Thoracic aorta (tissue), 2 donors: ENCODE measurements around the gene INPP5D. TPM values are rescaled to one million over a fixed set of nuclear protein-coding genes. Genes with fewer than 3 reads are reported as not detected.
"Not testable (repeated sequence)": the region's sequence is repeated elsewhere in the genome, so short reads cannot be mapped to it uniquely, and the experiment has no call there.

Experiments
- ATAC-seq: fragments of 150-250 bp; one replicate; pipeline ENCODE4 v1.8.0; 2017; ENCODE audit warnings: low read depth; ENCODE audit not compliant: insufficient number of reproducible peaks, low FRiP score
- DNase-seq: peaks from one replicate; pipeline ENCODE4 v3.0.0-alpha.2; 2020; ENCODE audit warnings: low spot score
- H3K27ac ChIP-seq, 2 donors: fragments of 200-600 bp; sonication (generic); 1 replicate in 1 of 2; 2 replicates in 1 of 2; pipeline ENCODE4 v1.5.1; 2016; ENCODE audit warnings: mild to moderate bottlenecking in 2 of 2, moderate library complexity in 2 of 2
- H3K27me3 ChIP-seq: fragments of 200-600 bp; sonication (generic); replicated peaks from 2 replicates; pipeline ENCODE4 v1.6.0; 2016; ENCODE audit warnings: mild to moderate bottlenecking; ENCODE audit not compliant: insufficient read depth
- H3K36me3 ChIP-seq: fragments of 200-600 bp; sonication (generic); one replicate; pipeline ENCODE4 v1.5.1; 2016
- H3K4me1 ChIP-seq, 2 donors: fragments of 200-600 bp; sonication (generic); 1 replicate in 1 of 2; 2 replicates in 1 of 2; pipeline versions ENCODE4 v1.5.1 to v1.6.0; 2016; ENCODE audit warnings: low read depth in 2 of 2, mild to moderate bottlenecking in 1 of 2; ENCODE audit not compliant: control insufficient read depth in 1 of 2
- H3K4me3 ChIP-seq: fragments of 200-600 bp; sonication (generic); 2 replicates; pipeline ENCODE4 v1.5.1; 2016; ENCODE audit warnings: mild to moderate bottlenecking
- H3K9me3 ChIP-seq: fragments of 200-600 bp; sonication (generic); 2 replicates; pipeline ENCODE4 v1.5.1; 2016
- total RNA-seq, 2 donors: library from RNA; depleted of rRNA; stranded (reverse); fragments of >200 nt; gene quantifications; one replicate each; pipeline versions ENCODE4 v1.1.0 to v1.2.3, GENCODE V29; 2016
- TF ChIP-seq, protein P1 (sequence below): fragments of 200-600 bp; sonication (generic); IDR thresholded peaks from one replicate; pipeline ENCODE4 v1.5.1; 2019; ENCODE audit warnings: antibody characterized with exemption

The INPP5D gene
- total RNA-seq, 2 donors from 2014 or later: 24.2 to 49.7 TPM

DNA sequence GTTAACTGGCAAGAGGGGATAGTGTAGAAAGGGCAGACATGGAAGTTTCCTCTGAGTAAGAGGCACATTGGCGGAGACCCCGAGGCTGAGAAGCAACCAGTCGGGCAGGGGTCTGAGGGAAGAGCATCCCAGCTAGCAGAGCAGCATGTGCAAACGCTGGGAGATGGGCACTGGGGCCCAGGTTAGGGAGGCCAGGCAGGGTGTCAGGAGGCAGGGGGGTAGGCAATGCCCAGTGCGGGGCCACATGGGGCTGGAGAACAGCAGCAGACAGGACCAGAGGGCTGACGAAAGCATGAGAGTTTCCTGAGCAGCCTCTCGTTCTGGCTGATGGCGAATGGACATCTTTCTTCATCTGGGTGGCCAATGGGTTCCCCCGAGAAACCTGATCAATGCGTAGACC is 88.2 kb downstream of the INPP5D start:
- H3K27me3 ChIP-seq: no peaks in the 10 kb centered on the region
- H3K4me3 ChIP-seq: no peak overlapping the region
- ATAC-seq (no peak), DNase-seq (no peak)
- H3K36me3 ChIP-seq: no peaks in the 10 kb centered on the region
- TF ChIP-seq, protein P1, sequence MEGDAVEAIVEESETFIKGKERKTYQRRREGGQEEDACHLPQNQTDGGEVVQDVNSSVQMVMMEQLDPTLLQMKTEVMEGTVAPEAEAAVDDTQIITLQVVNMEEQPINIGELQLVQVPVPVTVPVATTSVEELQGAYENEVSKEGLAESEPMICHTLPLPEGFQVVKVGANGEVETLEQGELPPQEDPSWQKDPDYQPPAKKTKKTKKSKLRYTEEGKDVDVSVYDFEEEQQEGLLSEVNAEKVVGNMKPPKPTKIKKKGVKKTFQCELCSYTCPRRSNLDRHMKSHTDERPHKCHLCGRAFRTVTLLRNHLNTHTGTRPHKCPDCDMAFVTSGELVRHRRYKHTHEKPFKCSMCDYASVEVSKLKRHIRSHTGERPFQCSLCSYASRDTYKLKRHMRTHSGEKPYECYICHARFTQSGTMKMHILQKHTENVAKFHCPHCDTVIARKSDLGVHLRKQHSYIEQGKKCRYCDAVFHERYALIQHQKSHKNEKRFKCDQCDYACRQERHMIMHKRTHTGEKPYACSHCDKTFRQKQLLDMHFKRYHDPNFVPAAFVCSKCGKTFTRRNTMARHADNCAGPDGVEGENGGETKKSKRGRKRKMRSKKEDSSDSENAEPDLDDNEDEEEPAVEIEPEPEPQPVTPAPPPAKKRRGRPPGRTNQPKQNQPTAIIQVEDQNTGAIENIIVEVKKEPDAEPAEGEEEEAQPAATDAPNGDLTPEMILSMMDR: no peak
- no peaks in the 10 kb centered on the region for H3K9me3 ChIP-seq
- H3K27ac ChIP-seq: no peak overlapping the region
- H3K4me1 ChIP-seq: peaks cover 0 to 6% of the 10 kb centered on the region in 2 donors

DNA sequence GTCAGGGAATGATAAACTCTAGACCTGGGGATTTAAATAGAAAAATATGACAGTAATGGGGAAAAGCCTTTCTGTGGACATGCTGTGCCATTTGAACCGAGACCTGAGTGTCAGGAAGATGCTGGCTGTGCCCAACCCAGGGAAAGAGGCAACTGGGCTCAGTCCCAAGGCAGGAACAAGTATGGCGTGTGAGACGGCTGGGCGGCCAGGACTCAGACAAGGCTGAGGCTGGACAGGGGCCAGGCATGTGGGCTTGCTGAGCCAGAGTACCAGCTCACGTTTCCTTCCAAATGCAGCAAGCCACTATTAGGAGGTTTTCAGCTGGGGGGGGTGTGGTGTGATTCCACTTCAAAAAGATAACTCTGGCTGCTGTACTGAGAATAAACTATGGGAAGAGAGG is 92.4 kb downstream of the INPP5D start:
- TF ChIP-seq, protein P1: no peak
- Histone ChIP-seq H3K4me3 (no peak overlapping the region), H3K4me1 (peaks cover 0 to 6% of the 10 kb centered on the region in 2 donors), H3K9me3 (no peaks in the 10 kb centered on the region), H3K27me3 (no peaks in the 10 kb centered on the region), H3K27ac (no peak overlapping the region), H3K36me3 (no peaks in the 10 kb centered on the region)
- DNase-seq (no peak), ATAC-seq (no peak)

DNA sequence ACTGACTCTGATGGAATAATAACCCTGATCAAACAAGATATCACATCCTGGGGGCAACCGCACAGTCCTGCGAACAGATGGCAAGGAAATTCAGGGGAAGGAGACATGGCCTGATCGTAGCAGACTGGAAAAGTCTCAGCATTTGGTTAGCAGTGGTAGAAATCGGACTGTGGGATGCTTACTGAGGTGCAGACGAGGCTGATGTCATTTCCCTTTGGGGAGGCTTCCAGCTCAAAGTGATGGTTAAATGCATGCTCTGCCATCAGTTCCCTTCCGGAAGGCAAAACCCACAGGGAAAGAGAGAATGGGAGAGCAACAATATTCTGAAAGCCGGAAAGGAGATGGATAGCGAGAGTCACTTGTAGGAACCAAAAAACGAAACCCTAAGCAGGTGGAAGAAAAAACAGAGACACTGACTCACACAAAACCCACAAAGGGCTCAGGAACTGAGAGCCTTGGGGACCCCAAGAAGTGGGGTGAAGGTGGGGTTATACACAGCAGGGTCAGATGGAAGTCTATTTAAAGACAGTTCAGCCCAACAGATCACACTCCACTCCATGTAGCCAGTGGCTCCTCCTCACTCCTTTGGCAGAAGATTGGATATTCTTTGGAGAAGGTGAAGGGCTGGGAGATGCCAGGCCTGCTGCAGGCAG is 93.1 kb downstream of the INPP5D start:
- ATAC-seq: no peak
- H3K36me3 ChIP-seq: no peaks in the 10 kb centered on the region
- no peaks in the 10 kb centered on the region for H3K9me3 ChIP-seq
- TF ChIP-seq, protein P1: no peak
- H3K27ac ChIP-seq: no peak overlapping the region
- H3K27me3 ChIP-seq: no peaks in the 10 kb centered on the region
- peaks cover 0 to 6% of the 10 kb centered on the region in 2 donors for H3K4me1 ChIP-seq
- no peak for DNase-seq
- no peak overlapping the region for H3K4me3 ChIP-seq

DNA sequence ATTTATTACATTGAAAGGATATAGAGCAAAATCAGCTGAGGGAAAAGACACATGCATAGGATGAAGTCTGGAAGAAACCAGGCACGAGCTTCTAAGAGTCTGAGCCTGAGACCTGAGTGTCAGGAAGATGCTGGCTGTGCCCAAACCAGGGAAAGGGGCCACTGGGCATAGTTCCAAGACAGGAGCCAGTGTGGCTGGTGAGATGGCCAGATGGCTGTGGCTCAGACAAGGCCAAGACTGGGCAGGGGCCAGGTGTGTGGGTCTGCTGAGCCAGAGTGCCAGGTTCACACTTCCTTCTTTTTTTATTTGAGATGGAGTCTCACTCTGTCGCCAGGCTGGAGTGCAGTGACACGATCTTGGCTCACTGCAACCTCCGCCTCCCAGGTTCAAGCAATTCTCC is 95.9 kb downstream of the INPP5D start:
- no peak for ATAC-seq
- H3K4me3 ChIP-seq: no peak overlapping the region

DNA sequence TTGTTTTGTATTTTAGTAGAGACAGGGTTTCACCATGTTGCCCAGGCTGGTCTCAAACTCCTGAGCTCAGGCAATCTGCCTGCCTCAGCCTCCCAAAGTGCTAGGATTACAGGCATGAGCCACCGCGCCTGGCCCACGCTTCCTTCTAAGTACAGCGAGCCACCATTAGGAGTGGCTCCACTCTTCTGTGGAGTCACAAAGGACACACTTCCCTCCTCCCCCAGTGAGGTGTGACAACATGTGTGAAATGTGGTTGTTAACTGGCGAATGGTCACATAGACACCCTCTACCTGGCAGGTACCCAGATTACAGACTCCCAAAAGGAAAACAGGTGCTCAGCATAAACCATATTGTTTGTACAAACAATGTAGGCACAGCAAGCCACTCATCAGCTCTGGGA is 96.3 kb downstream of the INPP5D start:
- not testable (repeated sequence) for DNase-seq, H3K9me3 ChIP-seq, H3K27me3 ChIP-seq, ATAC-seq, H3K4me3 ChIP-seq, H3K36me3 ChIP-seq, H3K4me1 ChIP-seq, H3K27ac ChIP-seq

More for the DNA sequence above, 95.9 kb downstream of the INPP5D start:
- no peak overlapping the region for H3K27ac ChIP-seq
- DNase-seq: no peak
- TF ChIP-seq, protein P1: no peak
- no peaks in the 10 kb centered on the region for H3K27me3 ChIP-seq
- H3K4me1 ChIP-seq: peaks cover 0 to 6% of the 10 kb centered on the region in 2 donors
- H3K36me3 ChIP-seq: peaks cover 4% of the 10 kb centered on the region
- H3K9me3 ChIP-seq: no peaks in the 10 kb centered on the region

DNA sequence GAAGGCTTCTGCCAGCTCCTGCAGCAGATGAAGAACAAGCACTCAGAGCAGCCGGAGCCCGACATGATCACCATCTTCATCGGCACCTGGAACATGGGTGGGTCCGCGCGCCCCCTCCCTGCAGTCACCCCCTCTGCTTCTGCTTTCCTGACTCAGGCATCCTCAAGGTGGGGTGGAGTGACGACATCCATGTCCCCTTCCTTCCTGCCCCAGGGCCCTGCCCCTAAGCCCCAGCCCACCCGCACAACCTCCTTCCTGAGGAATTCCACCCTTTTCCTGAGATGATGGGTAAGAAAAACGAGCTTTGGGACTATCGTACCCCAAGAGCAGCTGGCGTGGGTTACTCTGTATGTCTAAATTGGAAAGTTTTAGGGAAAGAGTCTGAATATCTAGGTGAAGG is 101.6 kb downstream of the INPP5D start:
- Histone ChIP-seq H3K27ac (no peak overlapping the region), H3K27me3 (no peaks in the 10 kb centered on the region), H3K4me3 (no peak overlapping the region), H3K9me3 (no peaks in the 10 kb centered on the region), H3K36me3 (peaks cover 4% of the 10 kb centered on the region), H3K4me1 (no peaks in the 10 kb centered on the region)
- DNase-seq (no peak), ATAC-seq (no peak)
- TF ChIP-seq, protein P1: no peak
